NCI-H1694 treated with DMSO at 0.1 percent for 48 hours (cell line): ENCODE data around the gene PEX26.
"Not testable (repeated sequence)": the region's sequence is repeated elsewhere in the genome, so short reads cannot be mapped to it uniquely, and the experiment has no call there.

Experiments
- DNase-seq: peaks from one replicate; lab custom pipeline; 2025; lab: John Stamatoyannopoulos, UW

Gene PEX26

GRCh38 chr22:18119409-18120110 is 41.8 kb downstream of the PEX26 start:
- no peak for DNase-seq

DNA sequence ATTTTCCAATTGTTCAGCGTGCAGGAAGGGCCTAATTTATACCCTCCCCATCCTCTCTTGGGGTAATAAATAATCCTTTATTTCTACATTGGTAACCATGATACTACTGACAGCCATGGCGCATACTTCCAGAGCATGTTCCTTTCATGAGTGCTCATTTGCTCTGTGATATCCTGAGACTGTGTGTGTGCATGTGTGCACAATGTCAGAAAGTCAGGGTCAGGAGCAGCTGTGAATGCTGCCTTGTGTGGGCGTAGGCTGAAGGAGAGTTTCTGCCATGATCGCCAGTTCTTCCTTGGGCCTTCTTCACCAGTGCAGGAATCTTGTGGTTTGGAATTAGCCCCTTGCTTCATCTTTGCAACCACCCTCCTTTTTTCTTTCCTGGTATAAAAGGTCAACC is 43.1 kb downstream of the PEX26 start:
- no peak for DNase-seq

- no peak for DNase-seq
Observed at GRCh38 chr22:18121506-18121905, 43.7 kb downstream of the PEX26 start.

- DNase-seq, result no peak
Observed at GRCh38 chr22:18121954-18122554, 44.3 kb downstream of the PEX26 start.

DNA sequence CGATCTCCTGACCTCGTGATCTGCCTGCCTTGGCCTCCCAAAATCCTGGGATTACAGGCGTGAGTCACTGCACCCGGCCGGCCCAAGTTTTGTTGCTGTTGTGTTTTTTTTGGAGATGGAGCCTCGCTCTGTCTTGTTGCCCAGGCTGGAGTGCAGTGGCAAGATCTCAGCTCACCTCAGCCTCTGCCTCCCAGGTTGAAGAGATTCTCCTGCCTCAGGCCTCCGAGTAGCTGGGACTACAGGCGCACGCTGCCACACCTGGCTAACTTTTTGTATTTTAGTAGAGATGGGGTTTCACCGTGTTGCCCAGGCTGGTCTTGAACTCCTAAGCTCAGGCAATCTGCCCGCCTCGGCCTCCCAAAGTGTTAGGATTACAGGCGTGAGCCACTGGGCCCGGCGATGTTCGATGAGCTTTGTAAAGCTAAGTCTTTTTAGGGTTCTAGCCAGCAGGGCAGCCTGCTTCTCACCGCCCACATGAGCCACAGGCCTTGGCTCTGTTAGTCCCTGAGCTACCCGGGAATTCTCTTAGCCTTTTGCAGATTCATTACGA is 45.8 kb downstream of the PEX26 start:
- DNase-seq, result not testable (repeated sequence)

GRCh38 chr22:18126606-18127005 is 48.8 kb downstream of the PEX26 start:
- no peak for DNase-seq

DNA sequence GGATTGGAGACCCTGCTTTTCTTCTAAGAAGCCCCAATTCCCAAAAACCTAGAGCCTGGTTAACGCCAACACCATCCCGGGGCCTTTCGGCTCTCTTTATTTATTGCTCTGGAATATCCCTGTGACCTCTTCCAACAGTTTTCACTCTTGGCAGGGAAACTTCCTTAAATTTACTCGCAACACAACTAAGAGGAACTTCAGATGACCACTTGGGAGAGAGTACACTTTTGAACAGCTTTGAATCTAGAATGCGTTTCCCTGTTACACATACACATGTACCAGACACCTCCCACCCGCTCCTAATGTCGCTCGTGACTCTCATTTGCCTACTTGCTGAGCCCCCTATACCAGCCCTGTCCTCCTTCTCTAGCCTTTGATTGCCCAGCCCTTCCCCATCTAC is 52.2 kb downstream of the PEX26 start:
- DNase-seq, result no peak

- DNase-seq, result no peak
Observed at GRCh38 chr22:18130699-18131429, 53.1 kb downstream of the PEX26 start.

- DNase-seq, result no peak
Observed at GRCh38 chr22:18133452-18133851, 55.7 kb downstream of the PEX26 start.

DNA sequence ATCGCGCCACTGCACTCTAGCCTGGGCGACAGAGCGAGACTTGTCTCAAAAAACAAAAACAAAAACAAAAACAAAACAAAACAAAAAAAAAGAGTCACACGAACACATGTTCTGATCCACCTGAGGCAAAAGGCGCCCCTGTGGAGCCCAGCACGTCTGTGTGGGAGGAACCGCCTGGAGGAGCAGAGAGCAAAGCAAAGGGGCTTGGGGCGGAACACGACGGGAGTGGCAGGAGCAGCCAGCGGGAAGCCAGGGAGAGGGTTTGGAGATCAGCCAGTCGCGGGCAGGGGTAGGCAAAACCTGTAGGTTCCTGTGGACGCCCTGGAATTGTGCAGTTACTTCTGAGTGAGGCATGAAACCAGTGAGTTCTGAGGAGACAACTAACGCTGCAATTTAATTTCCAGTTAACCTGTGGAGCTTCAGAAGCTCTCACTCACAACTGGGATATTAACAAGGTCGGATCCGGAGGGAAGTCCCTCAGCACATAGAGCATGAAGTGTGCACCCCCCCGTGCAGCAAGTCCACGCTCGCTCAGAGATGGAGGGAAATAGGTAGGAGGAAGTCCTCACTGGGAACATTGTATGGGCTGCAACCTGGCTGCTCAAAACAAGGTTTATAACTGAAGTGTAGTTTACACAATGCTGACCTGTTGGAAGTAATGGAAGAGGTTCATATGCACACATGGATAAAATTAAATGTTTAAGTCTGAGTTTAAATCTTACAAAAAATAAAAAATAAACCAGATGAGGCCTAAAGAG is 59.0 kb downstream of the PEX26 start:
- DNase-seq, result no peak

GRCh38 chr22:18141004-18141403 is 63.2 kb downstream of the PEX26 start:
- DNase-seq, result not testable (repeated sequence)

- no peak for DNase-seq
Observed at GRCh38 chr22:18144105-18144504, 66.3 kb downstream of the PEX26 start.

DNA sequence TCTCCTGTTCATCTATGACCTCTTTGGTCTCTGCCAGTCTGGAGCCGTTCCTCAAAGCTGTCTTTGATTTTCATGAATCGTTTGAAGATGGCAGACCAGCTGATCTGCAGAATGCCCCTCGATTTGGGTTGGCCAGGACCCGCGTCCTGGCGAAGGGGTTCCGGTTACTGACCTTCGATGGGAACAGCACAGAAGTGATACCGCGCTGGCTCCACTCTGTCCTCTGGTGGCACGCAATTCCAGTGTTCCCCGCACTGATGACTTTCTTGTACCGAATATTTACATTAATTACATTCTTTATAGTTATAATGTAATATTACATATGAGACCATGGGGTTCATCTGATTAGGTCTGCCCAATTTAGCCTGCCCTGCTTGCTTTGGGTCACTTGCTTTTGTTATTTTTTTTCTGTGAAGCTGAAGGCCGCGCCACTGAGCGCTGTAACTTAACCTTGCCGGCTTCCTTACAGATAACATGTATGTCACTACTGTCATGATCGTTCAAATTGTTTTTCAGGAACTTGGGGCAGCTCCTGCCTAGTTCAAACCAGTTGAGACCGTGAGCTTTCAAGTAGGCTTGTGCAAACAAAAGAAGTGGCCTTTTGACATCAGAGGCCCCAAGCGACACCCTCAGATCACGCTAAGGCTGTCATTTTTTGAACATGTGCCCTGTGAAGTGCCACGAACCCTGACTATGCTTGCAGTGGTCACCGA is 68.0 kb downstream of the PEX26 start:
- no peak for DNase-seq

DNA sequence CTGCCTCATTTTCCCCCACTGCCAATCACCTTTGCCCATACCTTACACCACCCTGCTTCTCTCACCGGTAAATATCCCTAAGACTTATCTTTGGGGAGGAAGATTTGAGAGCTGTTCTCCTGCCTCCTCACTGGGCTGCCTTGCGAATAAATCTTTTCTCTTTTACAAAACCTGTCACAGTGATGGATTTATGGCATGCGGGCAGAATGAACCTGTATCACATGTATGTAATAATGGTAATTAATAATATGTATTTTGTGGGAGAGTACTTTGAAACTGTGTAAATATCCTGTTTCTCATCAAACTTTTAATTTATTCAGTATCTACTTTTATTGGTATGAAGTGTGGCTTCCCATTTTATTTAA is 68.6 kb downstream of the PEX26 start:
- no peak for DNase-seq

- no peak for DNase-seq
Observed at GRCh38 chr22:18147791-18148190, 70.0 kb downstream of the PEX26 start.

DNA sequence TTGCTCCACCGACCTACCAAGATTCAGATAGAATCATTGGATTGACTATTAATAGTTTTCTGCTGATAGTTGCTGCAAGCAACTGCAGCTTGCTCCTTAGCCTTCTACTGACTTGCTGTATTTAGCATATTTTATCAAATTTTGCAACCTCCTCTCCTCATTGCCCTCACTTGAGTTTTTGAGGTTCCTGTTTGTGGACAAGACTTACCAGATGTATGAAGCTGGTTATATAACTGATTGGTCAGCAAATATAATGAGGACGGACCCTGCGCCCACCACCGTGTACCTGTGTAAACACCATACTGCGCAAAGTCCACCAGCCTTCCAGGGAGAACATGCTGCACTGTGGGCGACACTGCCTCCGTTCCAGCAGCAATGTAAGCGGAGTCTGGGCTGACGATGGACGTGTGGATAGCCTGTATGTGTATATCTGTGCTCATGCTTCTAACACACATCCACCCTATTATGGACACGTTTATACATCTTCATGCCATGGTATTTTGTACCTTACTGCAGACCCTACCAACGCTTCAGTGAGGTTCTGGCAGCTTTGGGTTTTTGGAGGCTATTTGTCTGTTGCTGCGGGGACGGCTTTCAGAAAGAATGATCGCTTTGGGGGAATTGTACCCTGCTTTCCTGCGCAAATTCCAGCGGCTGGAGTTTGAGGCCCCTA is 70.6 kb downstream of the PEX26 start:
- no peak for DNase-seq

- DNase-seq, result no peak
Observed at GRCh38 chr22:18152519-18152918, 74.7 kb downstream of the PEX26 start.

GRCh38 chr22:18154821-18155390 is 77.1 kb downstream of the PEX26 start:
- no peak for DNase-seq
